SK-N-SH (cell line): ENCODE results near the gene PPP4R3A.
"Not testable (repeated sequence)": the region's sequence is repeated elsewhere in the genome, so short reads cannot be mapped to it uniquely, and the experiment has no call there.

Experiments used
- EP300 ChIP-seq, 2 experiments: IDR thresholded peaks; 2 replicates each; pipeline versions ENCODE4 v1.4.0 to v1.6.1; 2012; ENCODE audit warnings: borderline replicate concordance in 1 of 2, low read depth in 1 of 2, low read length in 1 of 2
- GABPA ChIP-seq: IDR thresholded peaks from 2 replicates; pipeline ENCODE4 v1.4.0; 2012; ENCODE audit warnings: low read depth, mild to moderate bottlenecking
- IRF3 ChIP-seq: fragments of 150-350 bp; IDR thresholded peaks from 2 replicates; pipeline ENCODE4 v1.6.1; 2016; ENCODE audit warnings: mild to moderate bottlenecking, low read depth, low read length
- JUND ChIP-seq: IDR thresholded peaks from 2 replicates; pipeline ENCODE4 v1.4.0; 2012
- POLR2AphosphoS5 ChIP-seq: IDR thresholded peaks from 2 replicates; pipeline ENCODE4 v1.6.1; 2012; ENCODE audit warnings: low read depth, low read length
- RAD21 ChIP-seq: IDR thresholded peaks from 2 replicates; pipeline ENCODE4 v1.6.1; 2012; ENCODE audit warnings: mild to moderate bottlenecking, low read length
- RFX5 ChIP-seq: IDR thresholded peaks from 2 replicates; pipeline ENCODE4 v1.6.1; 2012; ENCODE audit warnings: mild to moderate bottlenecking, improper control_type of control experiment, low read length
- SIN3A ChIP-seq: IDR thresholded peaks from 2 replicates; pipeline ENCODE4 v1.6.1; 2012; ENCODE audit warnings: low read depth, mild to moderate bottlenecking, low read length, moderate library complexity, borderline replicate concordance
- SMC3 ChIP-seq: IDR thresholded peaks from 2 replicates; pipeline ENCODE4 v1.6.1; 2012; ENCODE audit warnings: low read depth, low read length, improper control_type of control experiment
- TEAD4 ChIP-seq: IDR thresholded peaks from 2 replicates; pipeline ENCODE4 v1.4.0; 2012; ENCODE audit warnings: mild to moderate bottlenecking, borderline replicate concordance; ENCODE audit not compliant: insufficient read depth
- TF ChIP-seq, protein P1 (sequence below): fragments of 200-600 bp; sonication (generic); IDR thresholded peaks from 2 replicates; pipeline ENCODE4 v1.6.1; 2017; ENCODE audit warnings: antibody characterized with exemption, mild to moderate bottlenecking, moderate library complexity
- TF ChIP-seq, protein P2 (sequence below): IDR thresholded peaks from 2 replicates; pipeline ENCODE4 v1.4.0; 2012; ENCODE audit warnings: low read depth

- TF ChIP-seq RAD21; EP300 (IDR thresholded peaks at IDR 0.05; ENCODE audit: borderline replicate concordance in 1 of 2, low read depth in 1 of 2, low read length in 1 of 2); RFX5; JUND; GABPA; TEAD4; SMC3; POLR2AphosphoS5; SIN3A; IRF3: not testable (repeated sequence)
- TF ChIP-seq, protein P1, sequence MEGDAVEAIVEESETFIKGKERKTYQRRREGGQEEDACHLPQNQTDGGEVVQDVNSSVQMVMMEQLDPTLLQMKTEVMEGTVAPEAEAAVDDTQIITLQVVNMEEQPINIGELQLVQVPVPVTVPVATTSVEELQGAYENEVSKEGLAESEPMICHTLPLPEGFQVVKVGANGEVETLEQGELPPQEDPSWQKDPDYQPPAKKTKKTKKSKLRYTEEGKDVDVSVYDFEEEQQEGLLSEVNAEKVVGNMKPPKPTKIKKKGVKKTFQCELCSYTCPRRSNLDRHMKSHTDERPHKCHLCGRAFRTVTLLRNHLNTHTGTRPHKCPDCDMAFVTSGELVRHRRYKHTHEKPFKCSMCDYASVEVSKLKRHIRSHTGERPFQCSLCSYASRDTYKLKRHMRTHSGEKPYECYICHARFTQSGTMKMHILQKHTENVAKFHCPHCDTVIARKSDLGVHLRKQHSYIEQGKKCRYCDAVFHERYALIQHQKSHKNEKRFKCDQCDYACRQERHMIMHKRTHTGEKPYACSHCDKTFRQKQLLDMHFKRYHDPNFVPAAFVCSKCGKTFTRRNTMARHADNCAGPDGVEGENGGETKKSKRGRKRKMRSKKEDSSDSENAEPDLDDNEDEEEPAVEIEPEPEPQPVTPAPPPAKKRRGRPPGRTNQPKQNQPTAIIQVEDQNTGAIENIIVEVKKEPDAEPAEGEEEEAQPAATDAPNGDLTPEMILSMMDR, result not testable (repeated sequence)
- TF ChIP-seq, protein P2, sequence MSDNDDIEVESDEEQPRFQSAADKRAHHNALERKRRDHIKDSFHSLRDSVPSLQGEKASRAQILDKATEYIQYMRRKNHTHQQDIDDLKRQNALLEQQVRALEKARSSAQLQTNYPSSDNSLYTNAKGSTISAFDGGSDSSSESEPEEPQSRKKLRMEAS, result not testable (repeated sequence)
Measured at GRCh38 chr14:91428931-91429330, 81.2 kb downstream of the PPP4R3A start.
